Lung microvascular endothelial cell (primary cell): Measurements from ENCODE around the gene IRX5. TPM values are rescaled to one million over a fixed set of nuclear protein-coding genes. Genes with fewer than 3 reads are reported as not detected.

Experiments
- DNase-seq, 2 donors: peaks; one replicate each; pipeline versions ENCODE4 v3.0.0 to v3.0.0-alpha.2; 2010; ENCODE audit warnings: low read depth in 2 of 2
- total RNA-seq: library from RNA; depleted of rRNA; stranded (reverse); fragments of >200 nt; gene quantifications from 2 replicates; pipeline ENCODE4 v1.2.1, GENCODE V29; 2014

Gene IRX5
- total RNA-seq, 1 donor from 2014 or later: 0.20 TPM

DNA sequence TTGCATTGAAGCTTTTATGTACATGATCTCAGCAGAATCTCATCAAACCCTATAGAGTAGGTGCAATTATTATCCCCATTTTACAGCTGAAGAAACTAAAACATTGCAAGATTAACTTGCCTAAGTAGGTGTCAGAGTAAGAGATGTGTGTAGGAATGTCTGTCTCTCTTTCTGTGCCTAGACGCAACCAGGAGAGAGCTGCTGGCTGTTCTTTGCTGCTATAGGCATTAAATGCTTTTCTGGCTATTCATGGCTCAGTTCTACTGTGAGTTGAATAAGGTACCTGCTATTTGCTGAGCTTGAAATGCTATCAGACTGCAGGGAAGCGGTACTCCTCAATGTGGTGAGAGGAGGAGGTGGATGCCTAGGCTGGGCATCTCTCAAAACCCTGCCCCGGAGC lies 17.0 kb downstream of the IRX5 start:
- DNase-seq: no peak

DNA sequence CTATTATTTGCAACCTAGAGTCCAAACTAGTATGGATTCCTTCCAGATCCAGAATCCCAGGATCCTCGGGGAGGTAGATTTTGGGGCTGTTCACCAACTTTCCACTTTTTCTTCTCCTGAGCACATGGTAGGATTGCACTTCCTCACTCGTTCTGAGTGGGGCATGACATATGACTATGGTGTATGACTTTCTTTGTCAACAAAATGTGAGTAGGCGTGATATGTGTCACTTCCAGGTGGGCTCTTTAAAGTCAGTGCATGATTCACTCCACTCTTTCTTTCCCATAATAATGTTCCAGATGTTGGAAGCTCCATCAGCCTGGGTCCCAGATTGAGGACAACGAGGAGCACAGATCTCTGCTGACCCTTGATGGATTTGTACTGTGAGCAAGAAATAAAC lies 21.5 kb downstream of the IRX5 start:
- DNase-seq: no peak

DNA sequence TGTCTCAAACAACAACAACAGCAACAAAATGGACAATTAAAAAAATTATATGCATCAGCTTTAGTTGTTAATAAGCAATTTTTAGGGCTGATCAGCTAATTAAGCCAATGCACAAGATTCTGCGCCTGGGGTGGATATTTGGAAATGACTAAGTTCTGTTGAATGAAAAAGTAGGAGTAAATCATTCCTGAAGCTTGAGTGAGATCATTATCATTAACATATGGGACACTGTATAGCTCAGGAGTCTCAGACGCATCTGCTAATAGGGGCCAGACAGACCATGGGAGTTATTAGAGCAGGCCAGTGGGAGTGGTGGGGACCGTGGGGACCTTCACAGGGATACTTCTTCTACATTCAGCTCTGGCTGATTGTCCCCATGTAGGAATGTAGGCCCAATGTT lies 22.8 kb downstream of the IRX5 start:
- no peak for DNase-seq

DNA sequence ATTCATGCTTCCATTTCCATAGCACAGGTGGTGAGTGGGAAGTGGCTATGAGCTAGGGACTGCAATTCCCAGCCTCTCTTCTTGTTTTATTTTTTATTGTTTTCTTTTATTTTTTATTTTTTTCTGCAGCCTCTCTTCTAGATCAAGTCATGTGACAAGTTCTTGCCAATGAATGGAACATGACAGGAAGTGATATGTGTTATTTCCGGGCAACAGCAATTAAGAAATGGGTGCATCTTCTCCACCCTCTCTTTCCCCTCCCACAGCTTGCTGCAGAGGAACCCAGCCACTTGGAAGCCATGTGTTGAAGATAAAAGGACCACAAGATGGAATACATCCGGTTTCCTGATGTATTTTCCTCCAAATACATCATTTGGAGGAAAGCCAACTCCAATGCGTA lies 23.6 kb downstream of the IRX5 start:
- DNase-seq: no peak

DNA sequence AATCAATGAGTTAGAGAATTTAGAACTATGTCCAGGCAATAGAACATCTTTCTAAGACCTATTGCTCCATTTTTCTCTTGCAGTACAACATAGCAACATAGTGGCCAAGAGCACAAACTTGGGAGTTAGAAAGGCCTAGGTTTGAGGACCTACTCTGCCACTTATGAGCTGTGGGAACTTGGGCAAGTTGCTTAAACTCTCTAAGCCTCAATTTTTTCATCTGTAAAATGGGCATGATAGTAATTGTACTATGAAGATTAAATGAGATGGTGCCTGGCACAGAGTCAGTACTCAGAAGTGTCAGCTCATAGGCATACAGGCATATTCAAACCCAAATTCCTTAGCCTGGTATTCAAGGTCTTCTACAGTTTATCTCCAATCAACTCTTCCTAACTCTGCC lies 25.1 kb downstream of the IRX5 start:
- DNase-seq: no peak

DNA sequence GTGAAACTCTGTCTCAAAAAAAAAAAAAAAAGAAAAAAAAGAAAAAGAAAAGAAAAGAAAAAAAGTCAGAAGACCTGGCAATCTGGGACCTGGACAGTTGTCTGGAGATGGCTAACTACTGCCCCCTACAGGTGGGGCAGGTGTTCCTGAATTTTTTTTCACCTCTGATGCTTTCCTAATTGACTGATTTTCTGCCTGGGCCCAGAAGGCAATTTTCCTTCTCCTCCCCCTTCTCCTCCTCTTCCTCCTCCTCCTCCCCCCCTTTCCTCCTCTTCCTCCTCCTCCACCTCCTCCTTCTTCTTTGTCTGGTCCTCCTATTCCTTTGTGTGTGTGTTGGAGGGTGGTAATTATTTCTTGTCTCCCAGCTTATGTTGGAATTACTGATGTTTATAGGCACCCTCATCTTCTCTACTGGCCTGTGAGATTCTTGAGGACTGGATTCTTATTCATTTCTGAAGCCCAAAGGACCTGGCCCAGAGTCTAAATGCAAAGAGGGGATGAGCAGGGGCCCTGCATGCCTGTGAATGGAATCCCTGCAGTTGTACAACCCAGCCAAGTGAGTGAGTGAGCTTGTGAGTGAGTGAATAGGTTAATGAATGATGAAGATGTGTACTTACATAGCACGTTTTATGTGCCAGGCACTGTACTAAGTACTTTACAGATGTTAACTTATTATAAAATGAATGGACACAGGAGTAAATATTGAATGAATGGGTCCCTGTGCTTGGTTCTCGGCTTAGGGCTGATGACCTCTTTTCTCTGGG lies 26.9 kb downstream of the IRX5 start:
- peak; percentile 27 to 53 for DNase-seq

DNA sequence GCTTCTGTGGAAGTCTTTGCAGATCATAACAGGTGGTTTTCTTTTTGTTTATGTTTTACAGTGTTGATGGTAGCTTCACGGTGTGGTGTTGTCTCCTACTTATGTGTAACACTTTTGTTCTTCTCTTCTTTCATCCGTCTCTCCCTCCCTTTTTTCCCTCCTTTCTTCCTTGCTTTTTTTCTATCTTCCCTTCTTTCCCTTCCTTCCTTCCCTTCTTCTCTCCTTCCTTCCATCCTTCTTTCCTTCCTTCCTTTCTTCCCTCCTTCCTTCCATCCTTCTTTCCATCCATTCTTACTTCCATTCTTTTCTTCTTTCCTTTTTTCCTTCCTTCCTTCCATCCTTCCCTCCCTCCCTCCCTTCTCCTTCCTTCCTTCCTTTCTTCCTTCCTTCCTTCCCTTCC lies 31.4 kb downstream of the IRX5 start:
- DNase-seq: no peak

DNA sequence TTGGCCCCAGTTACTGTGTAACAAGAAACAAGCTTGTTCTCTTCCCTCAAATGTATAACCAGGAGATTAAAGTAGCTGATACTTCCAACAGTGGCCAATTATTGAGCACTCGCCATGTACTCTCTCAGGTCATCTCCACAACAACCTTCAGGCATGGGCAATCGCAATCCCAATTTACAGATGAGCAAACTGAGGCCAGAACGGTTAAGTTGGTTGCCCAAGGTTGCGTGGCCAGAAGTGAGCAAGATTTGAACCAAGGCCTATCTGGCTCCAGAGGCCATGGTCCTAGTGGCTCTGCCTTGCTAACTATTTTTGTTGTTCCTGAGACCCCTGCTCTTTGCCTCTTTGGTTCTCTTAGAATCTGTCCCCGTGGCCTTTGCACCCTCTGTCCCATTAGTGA lies 33.6 kb downstream of the IRX5 start:
- DNase-seq: no peak

DNA sequence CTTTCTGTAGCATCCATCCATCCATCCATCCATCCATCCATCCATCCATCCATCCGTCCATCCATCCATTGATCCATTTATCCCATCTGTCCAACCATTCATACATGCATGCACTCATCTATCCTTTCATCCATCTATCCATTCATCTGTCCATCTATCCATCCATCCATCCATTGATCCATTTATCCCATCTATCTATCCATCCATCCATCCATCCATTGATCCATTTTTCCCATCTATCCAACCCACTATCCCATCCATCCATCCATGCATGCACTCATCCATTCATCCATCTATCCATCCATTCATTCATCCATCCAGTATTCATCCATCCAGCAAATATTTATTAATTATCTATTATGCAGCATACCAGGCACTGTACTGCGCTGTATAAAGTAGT lies 34.8 kb downstream of the IRX5 start:
- DNase-seq: no peak

DNA sequence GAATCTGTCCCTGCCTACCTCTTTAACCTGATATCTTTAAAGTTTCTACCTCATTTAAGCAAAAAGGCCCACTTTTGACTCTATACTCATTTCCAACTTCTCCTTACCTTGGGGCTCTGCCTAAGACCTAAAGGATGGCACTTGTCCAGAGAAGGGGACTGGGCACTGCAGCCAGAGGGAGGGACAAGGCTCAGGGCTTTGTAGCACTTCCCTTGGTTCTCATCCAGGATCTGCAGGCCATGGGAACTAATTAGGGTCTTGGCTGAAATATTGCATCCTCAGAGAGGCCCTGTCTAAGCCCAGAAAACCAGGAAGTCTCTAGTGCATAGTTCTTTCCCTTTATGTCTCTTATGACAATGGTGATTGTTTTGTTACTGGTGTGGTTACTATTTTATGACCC lies 37.3 kb downstream of the IRX5 start:
- DNase-seq: no peak

DNA sequence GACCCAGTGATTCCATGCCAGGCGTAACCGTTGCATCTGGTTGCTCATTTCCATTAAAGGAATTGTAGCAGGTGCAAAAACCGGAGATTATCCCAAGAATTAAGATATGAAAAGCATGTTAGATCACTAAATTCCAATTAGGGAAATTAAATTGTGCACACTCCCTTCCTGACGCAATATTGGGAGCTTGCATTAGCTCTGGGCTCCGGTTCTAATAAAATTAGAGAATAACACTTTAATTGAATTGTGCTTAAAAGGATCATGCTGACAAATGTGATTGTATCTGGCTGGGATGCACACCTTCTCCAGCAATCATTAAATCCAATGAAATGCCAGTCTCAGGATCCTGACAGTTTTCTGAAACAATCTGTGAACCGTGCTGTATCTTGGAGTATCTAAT lies 38.1 kb downstream of the IRX5 start:
- no peak for DNase-seq

DNA sequence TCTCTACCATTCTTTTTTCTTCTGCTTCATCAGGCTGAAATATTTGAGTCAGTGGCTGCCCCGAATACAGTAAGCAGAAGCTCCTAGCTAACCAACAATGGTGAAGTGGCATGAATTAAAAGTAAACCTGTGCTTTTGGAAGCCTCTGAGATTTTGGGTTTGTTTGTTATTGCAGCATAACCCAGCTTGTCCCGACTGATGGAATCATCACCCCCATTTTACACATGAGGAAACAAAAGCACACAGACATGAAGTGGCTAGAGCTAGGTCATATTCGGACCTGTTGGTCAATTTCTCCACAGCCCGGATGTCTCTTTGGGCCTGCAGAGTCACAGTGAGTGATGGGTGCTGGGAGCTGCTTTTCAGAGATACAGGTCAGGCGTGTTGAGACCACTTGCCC lies 39.4 kb downstream of the IRX5 start:
- DNase-seq: no peak

DNA sequence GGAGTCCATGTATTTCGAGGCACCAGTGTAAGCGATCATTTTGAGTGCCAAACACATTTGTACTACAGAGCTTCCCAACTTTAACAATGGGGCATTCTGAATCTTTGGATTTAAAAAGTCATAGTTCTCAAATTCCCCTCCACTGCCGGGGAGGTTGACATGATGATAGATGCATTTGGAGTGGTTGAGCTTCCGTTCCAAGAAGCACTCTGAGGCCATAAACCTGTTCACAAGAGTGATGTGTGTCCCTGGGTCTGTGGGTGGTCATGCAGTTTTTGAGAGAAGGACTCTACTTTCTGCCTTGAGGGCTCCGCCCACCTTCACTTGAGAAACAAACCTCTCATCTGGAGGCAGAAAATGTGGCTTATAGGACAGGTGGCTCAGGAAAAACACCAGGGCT lies 43.7 kb downstream of the IRX5 start:
- DNase-seq: no peak

DNA sequence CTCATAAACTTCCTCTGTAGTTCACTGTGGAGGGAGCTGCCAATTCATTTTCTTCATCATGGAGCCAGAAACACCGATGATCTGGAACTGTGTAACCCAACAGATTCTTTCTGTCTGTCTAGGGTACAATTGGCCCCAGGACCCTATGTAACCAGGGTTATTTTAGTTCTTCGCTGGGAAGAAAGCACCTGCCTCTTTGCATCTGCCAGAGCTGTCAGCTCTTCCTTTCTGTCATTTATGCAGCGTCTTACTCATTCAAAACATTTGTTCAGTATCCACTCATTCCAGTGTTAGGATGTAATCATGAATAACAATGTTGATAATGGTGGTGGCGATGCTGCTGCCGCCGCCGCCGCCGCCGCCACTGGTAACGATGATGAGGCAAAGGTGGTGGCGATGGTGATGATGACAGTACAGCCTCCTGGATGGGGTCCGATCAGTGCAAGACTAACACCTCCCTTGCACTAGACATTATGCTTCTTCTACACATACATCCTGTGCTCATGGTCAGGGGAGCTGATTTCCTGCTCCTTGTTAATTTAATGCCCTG lies 46.1 kb downstream of the IRX5 start:
- DNase-seq: no peak

DNA sequence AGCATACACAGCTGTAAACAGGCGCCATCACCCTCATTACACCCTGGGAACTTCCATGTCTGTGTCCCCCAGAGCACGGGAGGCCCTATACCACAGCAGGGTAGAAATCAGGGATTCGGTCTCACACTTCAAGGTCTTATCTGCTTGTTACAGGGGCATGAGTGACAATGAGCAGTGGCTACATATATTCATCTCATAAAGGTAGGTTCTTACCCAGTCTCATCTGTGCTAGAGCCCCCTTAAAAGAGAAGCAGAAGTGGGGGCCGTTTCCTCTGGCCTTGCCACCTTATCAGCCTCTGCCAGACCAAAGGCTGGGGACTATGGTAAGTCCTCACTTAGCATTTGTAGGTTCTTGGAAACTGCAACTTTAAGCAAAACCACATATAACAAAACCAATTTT lies 46.5 kb downstream of the IRX5 start:
- DNase-seq: no peak

DNA sequence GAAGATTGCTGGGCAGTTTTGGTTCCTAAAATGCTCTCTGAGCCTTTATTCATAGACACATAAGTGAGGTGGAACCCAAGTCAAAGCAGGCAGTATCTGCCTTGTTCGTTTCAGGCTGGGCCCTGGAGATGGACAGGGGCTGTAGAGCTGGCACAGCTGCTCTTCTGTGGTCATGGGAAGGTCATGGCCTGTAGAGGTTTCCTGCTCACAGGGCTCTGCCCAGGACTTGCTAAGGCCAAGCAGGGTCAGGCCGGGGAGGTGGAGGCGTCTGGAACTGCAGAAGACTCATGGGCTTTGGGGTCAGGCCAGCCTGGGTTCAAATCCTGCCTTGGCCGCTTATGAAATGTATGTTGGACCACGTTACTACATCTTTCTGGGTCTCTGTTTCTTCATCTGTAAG lies 50.2 kb downstream of the IRX5 start:
- no peak for DNase-seq
